ENCODE measurements around the gene EPHB3. TPM values are rescaled to one million over a fixed set of nuclear protein-coding genes. Genes with fewer than 3 reads are reported as not detected.

EPHB3 gene
- total and polyA plus RNA-seq, 4 donors = 0.14 to 1.8 (median 0.67) TPM

GRCh38 chr3:184558726-184559125 is 2.9 kb upstream of the EPHB3 start (continued):
- TF ChIP-seq, protein P1, sequence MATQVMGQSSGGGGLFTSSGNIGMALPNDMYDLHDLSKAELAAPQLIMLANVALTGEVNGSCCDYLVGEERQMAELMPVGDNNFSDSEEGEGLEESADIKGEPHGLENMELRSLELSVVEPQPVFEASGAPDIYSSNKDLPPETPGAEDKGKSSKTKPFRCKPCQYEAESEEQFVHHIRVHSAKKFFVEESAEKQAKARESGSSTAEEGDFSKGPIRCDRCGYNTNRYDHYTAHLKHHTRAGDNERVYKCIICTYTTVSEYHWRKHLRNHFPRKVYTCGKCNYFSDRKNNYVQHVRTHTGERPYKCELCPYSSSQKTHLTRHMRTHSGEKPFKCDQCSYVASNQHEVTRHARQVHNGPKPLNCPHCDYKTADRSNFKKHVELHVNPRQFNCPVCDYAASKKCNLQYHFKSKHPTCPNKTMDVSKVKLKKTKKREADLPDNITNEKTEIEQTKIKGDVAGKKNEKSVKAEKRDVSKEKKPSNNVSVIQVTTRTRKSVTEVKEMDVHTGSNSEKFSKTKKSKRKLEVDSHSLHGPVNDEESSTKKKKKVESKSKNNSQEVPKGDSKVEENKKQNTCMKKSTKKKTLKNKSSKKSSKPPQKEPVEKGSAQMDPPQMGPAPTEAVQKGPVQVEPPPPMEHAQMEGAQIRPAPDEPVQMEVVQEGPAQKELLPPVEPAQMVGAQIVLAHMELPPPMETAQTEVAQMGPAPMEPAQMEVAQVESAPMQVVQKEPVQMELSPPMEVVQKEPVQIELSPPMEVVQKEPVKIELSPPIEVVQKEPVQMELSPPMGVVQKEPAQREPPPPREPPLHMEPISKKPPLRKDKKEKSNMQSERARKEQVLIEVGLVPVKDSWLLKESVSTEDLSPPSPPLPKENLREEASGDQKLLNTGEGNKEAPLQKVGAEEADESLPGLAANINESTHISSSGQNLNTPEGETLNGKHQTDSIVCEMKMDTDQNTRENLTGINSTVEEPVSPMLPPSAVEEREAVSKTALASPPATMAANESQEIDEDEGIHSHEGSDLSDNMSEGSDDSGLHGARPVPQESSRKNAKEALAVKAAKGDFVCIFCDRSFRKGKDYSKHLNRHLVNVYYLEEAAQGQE (IDR thresholded peaks at IDR 0.05) = no peak
- TF ChIP-seq FOXA1 (IDR thresholded peaks at IDR 0.05) = no peak
- TF ChIP-seq HNF4A (conservative IDR thresholded peaks at IDR 0.05) = no peak
- no peak for TF ChIP-seq RAD21 (IDR thresholded peaks at IDR 0.05)

DNA sequence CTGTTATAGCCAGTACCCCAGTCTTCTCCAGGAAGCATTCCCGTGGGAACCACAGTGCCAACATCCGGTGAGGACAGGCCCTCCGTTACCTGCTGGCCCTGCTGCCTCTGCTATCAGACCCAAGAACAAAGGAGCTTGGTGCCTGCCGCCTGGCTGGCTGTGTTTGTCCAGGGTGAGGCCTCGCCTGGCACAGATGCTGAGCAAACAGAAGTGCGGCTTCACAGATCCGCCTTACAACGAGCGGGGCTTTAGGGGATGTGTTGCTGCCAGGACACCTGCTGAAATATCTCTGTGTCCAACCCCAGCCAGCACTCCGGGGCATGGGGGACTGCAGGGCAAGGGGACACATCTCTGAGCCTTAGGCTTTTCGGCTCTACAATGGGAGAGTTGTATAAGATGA is 2.2 kb upstream of the EPHB3 start:
- DNase-seq (ENCODE audit: low spot score) = no peak
- H3K27me3 ChIP-seq (ENCODE audit: control insufficient read depth in 4 of 4, insufficient read depth in 4 of 4, low read length in 3 of 4) = peaks cover 0 to 12% (median 2%) of the 10 kb centered on the region in 4 donors
- WGBS = 29% methylated on average over 11 of the region's 11 CpGs
- H3K27ac ChIP-seq (ENCODE audit: low read depth in 1 of 2, low read length in 2 of 2) = no peak overlapping the region
- H3K9ac ChIP-seq (ENCODE audit: low read depth in 1 of 2, low read length in 2 of 2) = no peak overlapping the region
- peaks cover 2 to 15% (median 9%) of the 10 kb centered on the region in 4 donors for H3K4me1 ChIP-seq (ENCODE audit: control insufficient read depth in 4 of 4, insufficient read depth in 4 of 4, low read length in 3 of 4)
- H3K36me3 ChIP-seq (ENCODE audit: control insufficient read depth in 4 of 4, insufficient read depth in 3 of 4, low read depth in 1 of 4, low read length in 3 of 4) = no peaks in the 10 kb centered on the region
- no peak for TF ChIP-seq RXRA (IDR thresholded peaks at IDR 0.05)
- TF ChIP-seq RAD21 (IDR thresholded peaks at IDR 0.05) = peak in 1 of 2 donors; percentile 22
- no peak overlapping the region for H3K4me3 ChIP-seq (ENCODE audit: low read depth in 1 of 3, low read length in 3 of 3)
- H3K9me3 ChIP-seq (ENCODE audit: control insufficient read depth in 4 of 4, low read length in 3 of 4) = no peaks in the 10 kb centered on the region

- 69% methylated on average over 3 of the region's 3 CpGs for WGBS
- H3K27ac ChIP-seq (ENCODE audit: low read depth in 1 of 2, low read length in 2 of 2) = no peak overlapping the region
- peak overlapping the region in 1 of 2 donors; percentile 33 for H3K9ac ChIP-seq (ENCODE audit: low read depth in 1 of 2, low read length in 2 of 2)
- H3K27me3 ChIP-seq (ENCODE audit: control insufficient read depth in 4 of 4, insufficient read depth in 4 of 4, low read length in 3 of 4) = peaks cover 0 to 12% (median 2%) of the 10 kb centered on the region in 4 donors
- DNase-seq (ENCODE audit: low spot score) = no peak
- H3K4me3 ChIP-seq (ENCODE audit: low read depth in 1 of 3, low read length in 3 of 3) = no peak overlapping the region
- H3K9me3 ChIP-seq (ENCODE audit: control insufficient read depth in 4 of 4, low read length in 3 of 4) = no peaks in the 10 kb centered on the region
- TF ChIP-seq MAX (IDR thresholded peaks at IDR 0.05) (no peak), HNF4G (IDR thresholded peaks at IDR 0.05) (no peak), EGR1 (IDR thresholded peaks at IDR 0.05; ENCODE audit: low read depth in 2 of 2) (no peak), FOXA1 (IDR thresholded peaks at IDR 0.05) (no peak)
- TF ChIP-seq, protein P2, sequence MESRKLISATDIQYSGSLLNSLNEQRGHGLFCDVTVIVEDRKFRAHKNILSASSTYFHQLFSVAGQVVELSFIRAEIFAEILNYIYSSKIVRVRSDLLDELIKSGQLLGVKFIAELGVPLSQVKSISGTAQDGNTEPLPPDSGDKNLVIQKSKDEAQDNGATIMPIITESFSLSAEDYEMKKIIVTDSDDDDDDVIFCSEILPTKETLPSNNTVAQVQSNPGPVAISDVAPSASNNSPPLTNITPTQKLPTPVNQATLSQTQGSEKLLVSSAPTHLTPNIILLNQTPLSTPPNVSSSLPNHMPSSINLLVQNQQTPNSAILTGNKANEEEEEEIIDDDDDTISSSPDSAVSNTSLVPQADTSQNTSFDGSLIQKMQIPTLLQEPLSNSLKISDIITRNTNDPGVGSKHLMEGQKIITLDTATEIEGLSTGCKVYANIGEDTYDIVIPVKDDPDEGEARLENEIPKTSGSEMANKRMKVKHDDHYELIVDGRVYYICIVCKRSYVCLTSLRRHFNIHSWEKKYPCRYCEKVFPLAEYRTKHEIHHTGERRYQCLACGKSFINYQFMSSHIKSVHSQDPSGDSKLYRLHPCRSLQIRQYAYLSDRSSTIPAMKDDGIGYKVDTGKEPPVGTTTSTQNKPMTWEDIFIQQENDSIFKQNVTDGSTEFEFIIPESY (IDR thresholded peaks at IDR 0.05) = no peak
- H3K36me3 ChIP-seq (ENCODE audit: control insufficient read depth in 4 of 4, insufficient read depth in 3 of 4, low read depth in 1 of 4, low read length in 3 of 4) = no peaks in the 10 kb centered on the region
- peaks cover 2 to 15% (median 9%) of the 10 kb centered on the region in 4 donors for H3K4me1 ChIP-seq (ENCODE audit: control insufficient read depth in 4 of 4, insufficient read depth in 4 of 4, low read length in 3 of 4)
These were observed 1.1 kb upstream of the EPHB3 start for GRCh38 chr3:184560531-184560930.
